PC-9 (cell line): ENCODE results near the gene RSPH4A.

Experiments used
- EZH2 ChIP-seq: fragments of 200-600 bp; sonication (generic); IDR thresholded peaks from 2 replicates; pipeline ENCODE4 v1.8.0; 2017; ENCODE audit warnings: antibody characterized with exemption, low read depth
- TF ChIP-seq, protein P1 (sequence below): fragments of 200-600 bp; sonication (generic); conservative IDR thresholded peaks from 2 replicates; pipeline ENCODE4 v1.6.1; 2017; ENCODE audit warnings: mixed run types, antibody characterized with exemption, mild to moderate bottlenecking, moderate library complexity

GRCh38 chr6:116579143-116579542 is 37.1 kb upstream of the RSPH4A start:
- TF ChIP-seq EZH2 = no peak
- TF ChIP-seq, protein P1, sequence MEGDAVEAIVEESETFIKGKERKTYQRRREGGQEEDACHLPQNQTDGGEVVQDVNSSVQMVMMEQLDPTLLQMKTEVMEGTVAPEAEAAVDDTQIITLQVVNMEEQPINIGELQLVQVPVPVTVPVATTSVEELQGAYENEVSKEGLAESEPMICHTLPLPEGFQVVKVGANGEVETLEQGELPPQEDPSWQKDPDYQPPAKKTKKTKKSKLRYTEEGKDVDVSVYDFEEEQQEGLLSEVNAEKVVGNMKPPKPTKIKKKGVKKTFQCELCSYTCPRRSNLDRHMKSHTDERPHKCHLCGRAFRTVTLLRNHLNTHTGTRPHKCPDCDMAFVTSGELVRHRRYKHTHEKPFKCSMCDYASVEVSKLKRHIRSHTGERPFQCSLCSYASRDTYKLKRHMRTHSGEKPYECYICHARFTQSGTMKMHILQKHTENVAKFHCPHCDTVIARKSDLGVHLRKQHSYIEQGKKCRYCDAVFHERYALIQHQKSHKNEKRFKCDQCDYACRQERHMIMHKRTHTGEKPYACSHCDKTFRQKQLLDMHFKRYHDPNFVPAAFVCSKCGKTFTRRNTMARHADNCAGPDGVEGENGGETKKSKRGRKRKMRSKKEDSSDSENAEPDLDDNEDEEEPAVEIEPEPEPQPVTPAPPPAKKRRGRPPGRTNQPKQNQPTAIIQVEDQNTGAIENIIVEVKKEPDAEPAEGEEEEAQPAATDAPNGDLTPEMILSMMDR = no peak
